HG02981 (cell line): ENCODE measurements around the gene HAP1.

ENCODE experiments used
- ATAC-seq: cut with Tn5 transposase; IDR thresholded peaks from one replicate; pipeline ENCODE4 v1.9.1; 2021; ENCODE audit warnings: mild to moderate bottlenecking, moderate library complexity; ENCODE audit not compliant: unreplicated experiment

Gene HAP1

DNA sequence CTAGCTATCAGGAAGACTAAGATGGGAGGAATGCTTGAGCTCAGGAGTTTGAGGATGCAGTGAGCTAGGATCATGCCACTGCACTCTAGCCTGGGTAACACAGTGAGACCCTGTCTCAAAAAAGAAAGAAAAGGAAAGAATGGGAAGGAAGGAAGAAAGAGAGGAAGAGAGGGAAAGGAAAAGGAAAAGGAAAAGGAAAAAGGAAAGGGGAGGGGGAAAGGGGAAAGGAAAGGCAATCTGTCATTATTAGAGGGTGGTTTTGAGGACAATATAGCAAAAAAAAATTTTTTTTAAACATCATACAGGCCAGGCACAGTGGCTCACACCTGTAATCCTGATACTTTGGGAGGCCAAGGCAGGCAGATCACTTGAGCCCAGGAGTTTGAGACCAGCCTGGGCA is 31.7 kb upstream of the HAP1 start:
- no peak for ATAC-seq

DNA sequence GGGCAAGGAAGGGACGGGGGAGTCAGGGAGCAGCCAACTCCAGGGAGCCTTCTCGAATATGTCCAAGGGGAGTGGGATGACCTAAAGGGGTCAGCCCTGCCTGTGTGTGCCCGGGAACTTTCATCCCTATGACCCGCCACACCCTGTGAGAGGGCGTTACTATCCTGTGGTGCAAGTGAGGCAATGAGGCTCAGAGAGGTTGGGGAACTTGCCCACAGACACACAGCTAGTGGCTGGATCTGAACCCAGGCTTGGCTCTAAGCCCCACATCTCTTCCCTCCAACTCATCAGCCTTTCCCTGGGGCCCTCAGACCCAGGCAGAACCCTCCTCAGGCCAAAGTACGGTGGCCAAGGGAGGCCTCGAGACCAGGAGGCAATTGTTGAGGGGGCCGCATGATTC is 28.9 kb upstream of the HAP1 start:
- ATAC-seq, result no peak

DNA sequence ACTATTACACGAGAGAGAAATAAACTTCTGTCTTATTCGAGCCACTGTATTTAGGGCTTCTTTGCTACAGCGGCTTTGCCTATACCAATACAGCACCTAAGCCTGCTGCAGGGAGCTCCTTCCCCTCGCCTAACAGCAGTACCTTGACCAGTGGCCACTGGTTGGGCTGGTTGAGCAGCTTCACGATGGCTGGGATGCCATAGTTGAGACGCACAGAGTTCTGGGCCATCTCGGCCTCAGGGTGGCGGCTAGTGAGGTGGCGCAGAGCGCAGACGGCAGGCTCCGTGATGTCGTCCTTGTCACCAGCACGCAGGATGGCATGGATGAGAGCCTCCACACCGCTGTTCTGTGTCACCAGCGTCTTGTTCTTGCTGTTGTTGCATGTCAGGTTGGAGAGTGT is 28.4 kb upstream of the HAP1 start:
- no peak for ATAC-seq

DNA sequence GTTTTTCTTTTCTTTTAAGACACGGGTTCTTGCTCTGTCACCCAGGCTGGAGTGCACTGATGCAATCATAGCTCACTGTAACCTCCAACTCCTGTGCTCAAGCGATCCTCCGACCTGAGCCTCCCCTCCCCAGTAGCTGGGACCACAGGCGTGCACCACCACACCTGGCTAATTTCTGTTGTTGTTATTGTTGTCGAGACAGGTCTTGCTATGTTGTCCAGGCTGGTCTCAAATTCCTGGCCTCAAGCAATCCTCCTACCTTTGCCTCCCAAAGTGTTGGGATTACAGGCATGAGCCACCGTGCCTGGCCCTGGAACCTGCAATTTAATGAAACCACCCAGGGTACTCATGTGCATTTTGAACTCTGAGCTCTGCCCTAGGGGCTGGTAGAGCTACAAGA is 27.9 kb upstream of the HAP1 start:
- ATAC-seq, result no peak

DNA sequence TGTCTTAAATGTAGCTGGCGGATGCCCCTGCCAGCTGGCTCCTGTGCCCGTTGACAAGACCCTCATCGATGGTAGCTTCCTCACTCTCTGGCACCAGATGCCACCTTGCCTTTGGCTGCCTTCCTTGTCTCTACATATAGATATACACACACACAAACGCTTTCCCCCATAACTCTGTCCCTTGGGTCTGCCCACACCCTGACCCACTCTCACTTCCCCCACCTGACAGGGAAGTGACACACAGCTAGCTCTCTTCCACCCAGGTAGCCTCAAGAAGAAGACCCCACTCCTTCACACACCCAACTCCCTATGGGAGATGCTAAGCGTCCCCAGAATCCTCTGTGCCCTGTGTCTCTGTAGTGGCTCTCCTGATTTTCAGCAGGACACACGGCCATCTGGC is 26.4 kb upstream of the HAP1 start:
- no peak for ATAC-seq

DNA sequence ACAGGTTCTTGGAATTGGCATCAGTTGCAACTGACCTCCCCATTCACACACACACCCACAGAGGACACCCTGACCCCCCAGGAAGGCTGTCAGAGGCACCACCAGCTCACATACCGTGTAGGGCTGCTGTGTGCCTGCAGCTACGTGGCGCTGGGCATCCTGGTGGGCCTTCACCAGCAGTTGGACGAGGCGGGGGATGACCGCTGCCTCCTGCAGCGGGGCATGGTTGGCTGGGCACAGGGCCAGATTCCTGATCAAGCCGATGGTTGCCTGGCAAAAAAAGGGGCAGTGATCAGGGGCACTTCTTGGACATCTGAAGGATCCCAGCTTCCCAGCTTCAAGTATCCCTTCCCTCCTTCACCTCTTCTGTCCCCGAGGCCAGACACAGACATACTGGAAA is 24.2 kb upstream of the HAP1 start:
- ATAC-seq, result no peak

DNA sequence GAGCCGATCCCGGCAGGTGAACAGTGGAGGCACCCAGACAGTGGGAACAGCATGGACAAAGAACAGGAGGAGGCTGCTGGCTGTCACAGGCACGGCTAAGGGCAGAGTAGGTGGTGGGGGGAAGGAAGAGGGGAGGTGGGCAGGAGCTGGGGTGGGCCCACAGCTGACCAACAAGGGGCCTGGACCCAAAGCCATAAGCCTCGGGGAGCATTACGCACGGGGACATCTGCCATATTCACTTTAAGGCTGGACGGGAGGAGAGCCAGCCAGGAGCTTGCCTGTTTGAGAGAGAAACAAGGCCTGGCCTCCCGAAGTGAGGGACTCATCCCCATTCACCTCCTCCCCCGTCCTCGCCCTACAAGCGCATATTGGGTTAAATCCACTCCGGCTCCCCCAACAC is 19.6 kb upstream of the HAP1 start:
- ATAC-seq, result no peak

DNA sequence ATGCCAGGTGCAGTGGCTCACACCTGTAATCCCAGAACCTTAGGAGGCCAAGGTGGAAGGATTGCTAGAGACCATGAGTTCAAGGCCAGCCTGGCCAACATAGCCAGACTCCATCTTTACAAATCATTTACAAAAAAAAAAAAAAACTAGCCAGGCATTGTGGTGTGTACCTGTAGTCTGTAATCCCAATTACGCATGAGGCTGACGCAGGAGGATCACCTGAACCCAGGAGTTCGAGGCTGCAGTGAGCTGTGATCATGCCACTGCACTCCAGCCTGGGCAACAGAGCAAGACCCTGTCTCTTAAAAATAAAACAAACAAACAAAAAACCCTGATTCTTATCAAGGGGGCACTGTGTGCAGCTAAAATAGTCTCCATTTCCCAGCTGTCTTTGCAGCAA is 16.8 kb upstream of the HAP1 start:
- ATAC-seq, result no peak

DNA sequence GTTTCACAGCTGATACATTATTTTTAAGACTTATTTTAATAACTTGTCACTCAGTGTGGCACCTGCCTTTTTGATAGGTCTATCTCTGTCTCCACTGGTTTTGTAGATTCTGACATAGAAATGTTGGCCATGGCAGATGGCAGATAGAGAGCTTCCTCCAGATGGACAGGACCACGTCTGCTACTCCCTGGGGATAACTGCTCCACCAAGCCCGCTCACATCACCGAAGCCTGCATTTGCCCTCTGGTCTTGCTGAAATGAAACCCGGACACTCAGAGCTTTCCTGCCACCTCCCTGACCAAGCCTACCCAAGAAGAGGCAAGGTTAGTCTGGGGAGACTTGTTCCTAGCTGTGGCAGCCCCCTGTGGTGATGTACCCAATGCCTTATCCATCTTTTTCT is 16.4 kb upstream of the HAP1 start:
- ATAC-seq, result no peak

DNA sequence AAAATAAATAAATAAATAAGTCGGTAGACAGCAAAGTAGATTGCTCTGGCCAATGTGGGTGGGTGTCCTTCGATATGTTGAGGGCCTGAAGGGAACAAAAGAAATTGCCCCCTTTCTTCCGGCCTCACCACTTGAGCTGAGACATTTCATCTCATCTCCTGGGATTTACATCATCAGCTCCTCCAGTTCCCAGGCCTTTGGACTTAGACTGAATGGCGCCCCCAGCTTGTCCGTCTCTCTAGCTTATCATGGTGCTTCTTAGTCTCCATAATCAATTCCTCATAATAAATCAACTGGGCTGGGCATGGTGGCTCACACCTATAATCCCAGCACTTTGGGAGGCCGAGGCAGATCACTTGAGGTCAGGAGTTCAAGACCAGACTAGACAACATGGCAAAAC is 13.8 kb upstream of the HAP1 start:
- no peak for ATAC-seq

DNA sequence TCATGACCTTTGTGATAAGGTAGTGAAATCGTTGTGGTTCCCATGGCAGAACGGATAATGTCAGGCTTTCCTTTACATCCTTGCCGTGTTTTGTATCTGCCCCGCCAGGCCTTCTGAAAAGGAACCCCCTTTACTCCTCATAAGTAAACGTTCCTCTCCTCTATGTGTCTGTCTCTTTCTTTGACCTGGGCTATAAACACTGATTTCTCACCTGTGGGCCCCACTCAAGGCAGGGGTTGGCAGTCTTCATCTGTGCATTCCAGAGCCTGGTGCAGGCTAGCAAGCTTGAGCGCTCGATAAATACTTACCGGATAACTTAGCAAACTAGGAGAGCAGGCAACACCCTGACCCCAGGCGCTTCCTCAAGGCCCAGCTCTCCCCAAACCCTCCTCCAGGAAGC is 7.3 kb upstream of the HAP1 start:
- no peak for ATAC-seq

DNA sequence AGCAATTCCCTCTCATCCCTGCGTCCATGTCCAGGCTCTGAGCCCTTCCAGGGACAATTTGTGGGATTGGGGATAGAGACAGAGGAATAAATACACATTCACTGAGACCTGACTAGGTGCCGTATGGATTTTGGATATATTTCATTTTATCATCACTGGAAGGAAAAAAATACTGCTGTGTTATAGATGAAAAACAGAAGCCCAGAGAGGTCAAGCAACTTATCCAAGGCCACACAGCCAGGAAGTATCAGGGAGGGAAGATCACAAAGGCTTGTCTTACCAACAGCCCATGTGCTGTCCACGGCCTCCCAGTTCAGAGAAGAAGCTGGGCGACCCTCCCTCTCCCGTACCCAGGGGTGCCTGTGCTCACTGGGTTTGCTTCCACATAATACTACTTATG is 6.1 kb upstream of the HAP1 start:
- ATAC-seq, result no peak

DNA sequence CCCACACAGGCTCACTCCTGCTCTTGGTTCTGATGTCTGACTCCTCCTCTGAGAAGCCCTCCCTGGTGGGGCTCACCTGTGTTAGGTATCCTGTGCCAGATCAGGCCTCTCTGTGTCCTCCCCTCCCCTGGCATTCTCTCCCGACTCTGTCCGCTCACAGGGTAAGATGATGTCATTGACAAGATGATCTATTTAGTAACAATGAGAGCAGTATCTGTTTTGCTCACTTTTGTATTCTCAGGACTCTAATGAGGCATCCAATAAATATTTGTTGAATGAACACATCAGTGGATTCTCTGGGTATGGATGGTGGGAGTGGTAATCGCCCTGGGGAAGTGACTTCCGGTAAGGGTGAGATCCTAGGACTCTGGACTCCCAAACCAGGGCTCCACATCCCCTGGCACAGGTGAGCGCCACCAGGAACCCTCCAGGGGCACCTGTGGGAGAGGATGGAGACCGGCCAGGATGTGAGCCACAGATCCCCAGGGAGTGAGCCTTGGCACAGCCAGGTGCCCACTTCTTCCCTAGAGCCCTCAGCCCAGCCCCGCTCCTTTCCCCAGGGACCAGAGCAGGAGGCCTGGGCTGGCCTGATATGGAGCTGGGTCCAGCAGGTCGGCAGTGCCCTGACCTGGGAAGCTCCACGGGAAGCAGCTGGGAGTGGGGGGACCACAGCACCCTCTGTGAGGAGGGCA is 5.4 kb upstream of the HAP1 start:
- no peak for ATAC-seq

DNA sequence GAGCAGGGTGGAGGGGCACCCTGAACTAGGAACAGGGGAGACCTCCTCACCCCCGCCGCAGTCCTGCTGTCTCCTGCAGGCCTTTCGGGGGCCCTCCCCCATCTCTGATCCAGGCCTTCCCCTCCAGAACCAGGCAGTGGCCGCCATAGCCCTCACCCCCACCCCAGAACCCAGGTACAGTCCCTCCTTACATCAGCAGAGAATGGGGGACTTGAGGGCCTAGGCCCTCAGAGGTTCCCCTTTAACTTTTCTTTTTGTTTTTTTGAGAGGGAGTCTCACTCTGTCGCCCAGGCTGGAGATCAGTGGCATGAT is 4.3 kb upstream of the HAP1 start:
- ATAC-seq, result no peak

DNA sequence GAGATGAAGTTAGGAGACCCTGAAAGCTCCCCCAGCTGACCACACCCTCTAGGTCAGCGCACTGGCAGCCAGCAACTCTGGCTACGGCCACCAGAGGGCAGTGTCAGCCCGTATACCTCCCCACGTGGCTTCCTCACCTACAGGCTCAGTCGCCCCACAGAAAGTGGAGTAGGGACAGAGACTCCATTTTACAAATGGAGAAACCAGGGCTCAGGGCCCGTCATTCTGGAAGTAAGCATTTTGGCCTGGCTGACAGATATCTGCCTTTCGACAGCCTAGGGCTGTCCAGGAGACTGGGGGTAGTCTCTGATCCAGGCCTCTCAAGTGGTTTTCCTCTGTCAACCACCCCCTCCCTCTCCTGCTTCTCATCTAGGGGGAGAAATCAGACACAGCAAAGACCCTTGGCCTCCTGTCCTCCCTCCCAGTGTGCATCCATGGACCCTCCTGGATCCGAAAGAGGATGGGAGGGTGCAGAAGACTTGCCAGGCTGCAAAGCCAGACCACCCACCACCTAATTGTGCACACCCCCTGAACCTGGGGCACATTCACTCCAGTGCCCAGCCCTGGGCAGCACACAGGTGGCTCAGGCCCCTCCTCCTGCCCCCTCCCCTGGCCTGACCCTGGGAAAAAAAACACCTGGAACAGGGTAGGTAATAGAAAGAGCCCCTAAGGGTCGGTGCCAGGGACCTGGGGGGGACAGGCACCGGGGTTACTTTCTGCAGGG is 3.8 kb upstream of the HAP1 start:
- no peak for ATAC-seq

DNA sequence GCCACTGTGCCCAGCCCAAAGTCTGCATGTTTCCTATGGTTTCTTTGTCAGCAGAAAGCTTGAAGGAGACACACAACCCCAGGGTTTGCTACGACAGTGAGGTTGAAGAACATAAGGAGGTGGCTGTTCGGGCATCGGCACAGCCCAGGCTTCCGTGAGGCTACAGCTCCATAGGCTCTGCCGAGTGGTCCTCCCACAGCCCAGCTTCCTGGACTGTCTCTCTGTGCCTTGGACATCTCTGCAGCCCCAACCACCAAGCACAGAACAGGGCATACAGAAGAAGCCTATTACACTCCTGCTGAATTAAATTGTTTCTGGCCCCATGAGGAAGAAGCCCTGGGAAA is 3.2 kb upstream of the HAP1 start:
- ATAC-seq, result no peak

DNA sequence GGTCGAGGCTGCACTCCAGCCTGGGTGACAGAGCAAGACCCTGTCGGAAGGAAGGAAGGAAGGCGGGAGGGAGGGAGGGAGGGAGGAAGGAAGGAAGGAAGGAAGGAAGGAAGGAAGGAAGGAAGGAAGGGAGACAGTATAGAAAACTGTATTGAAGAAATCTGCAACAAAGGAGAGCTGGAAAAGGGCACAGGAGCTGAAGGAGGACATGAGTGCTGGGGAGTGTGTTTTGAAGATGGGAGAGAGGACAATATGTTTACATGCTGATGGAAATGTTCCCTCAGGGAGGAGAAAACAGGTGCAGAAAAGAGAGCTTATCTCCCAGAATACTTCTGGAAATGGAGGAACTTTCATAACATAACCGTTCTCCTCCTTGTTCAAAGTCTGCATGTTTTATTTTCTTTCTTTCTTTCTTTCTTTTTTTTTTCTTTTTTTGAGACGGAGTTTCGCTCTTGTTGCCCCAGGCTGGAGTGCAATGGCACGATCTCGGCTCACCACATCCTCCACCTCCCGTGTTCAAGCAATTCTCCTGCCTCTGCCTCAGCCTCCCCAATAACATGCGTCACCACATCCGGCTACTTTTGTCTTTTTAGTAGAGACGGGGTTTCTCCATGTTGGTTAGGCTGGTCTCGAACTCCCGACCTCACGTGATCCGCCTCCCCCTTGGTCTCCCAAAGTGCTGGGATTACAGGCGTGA is 2.7 kb upstream of the HAP1 start:
- ATAC-seq, result no peak

DNA sequence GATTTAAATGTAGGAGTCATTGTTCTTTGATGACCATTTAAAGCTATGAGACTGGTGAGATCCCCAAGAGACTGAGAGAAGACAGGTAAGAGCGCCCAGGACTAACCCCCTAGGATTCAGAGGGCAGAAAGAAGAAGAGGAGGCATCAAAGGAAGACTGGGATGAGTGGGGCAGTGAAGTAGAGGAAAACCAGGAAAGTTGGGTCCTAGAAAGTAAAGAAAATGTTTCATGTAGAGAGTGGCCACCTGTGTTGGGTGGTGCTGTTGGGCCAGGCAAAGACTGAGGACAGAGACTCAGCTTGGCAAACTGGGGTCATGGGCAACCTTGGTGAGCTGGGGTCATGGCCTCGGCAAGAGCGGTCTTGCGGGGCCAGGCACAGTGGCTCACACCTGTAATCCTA is 1.3 kb upstream of the HAP1 start:
- ATAC-seq, result no peak

DNA sequence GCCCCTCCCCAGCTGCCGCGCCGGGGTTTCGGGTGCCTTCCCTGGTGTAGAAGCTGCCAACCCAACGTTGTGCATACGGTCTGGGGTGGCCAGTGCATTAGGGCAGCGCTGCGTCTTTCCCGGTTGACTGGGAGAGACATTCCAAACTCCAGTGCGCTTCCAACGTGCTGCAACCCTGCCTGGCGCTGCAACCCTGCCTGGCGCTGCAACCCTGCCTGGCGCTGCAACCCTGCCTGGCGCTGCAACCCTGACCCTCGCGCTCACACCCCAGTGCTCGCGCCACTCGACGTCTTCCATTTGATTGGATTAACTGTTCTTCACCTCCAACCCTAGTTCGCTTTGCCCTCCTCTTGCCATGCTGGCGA is 488 bp upstream of the HAP1 start:
- no peak for ATAC-seq

DNA sequence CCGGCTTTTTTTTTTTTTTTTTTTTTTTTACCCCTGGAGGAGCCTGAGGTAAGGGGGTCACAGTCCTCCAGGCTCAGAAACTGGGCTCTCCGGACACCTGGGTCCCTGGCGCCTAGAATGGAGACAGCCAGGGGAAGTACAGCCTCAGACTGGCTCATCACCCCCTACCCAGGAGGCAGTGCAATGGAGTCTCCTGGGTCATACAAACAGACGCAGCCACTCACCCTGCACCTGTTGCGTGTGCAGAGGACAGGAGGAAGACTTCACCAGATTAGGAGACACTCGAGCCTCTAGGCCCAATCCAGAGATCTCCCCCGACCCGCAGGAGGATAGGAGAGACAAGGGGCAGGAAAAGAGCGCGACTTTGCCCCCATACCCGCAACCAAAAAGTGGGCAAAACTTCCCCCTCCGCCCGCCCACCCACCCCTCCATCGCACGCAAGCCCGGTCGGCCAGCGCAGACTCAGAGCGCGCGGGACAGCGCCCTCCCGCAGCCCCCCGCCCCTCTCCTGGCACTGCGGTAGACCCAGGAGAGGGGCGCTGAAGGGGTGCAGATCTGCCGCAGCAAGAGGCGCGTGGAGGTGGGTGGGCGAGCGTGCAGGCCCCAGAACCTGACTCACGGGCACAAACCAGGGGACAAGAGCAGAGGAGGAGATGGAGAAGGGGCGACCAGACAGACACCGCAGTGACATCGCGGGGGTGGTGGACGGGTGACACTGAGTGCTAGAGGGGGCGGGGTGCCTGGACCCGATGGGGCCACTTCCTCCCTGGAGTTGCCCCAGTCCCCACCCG is 900 bp downstream of the HAP1 start:
- no peak for ATAC-seq

DNA sequence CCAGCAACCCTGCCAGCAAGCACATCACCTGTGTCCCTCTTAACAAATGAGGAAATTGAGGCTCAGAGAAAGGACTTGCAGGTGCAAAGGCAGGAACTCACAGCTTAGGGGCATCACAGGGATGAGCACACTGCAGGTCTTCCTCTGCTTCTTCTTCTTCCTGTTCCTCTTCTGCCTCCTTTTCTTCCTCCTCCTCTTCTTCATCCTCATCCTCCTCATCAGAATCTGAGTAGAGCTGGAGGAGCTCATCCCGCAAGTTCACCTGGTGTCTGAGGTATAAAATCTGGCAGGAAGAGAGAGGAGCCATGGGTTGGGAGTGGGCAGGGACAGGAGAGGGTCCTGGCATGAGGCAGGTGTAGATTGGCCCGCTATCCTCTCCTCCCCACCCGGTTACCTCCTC is 2.6 kb downstream of the HAP1 start:
- ATAC-seq, result no peak

DNA sequence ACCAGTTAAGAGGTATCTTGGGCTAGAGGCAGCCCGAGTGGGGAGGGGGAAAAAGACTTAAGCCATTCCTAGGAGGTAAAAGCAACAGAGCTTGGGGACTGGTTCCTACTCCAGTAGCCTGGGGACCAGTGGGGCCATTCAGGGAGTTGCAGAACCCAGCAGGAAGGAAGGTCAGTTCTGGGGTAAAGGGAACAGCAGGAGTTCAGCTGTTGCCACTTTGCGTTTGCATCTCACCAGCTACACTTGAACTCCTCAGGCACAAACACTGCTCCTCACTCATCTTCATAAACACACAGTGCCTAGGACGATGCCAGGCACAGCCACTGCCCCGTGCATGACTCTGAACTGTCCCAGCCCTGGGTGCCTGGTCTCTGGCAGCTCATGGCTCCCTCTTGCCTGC is 4.0 kb downstream of the HAP1 start:
- ATAC-seq, result no peak
